Measurements from ENCODE around the gene CREBBP. TPM values are rescaled to one million over a fixed set of nuclear protein-coding genes. Genes with fewer than 3 reads are reported as not detected.

Gene CREBBP
- total and polyA plus RNA-seq, 2 experiments from 2014 or later = 24.4 to 33.8 TPM

DNA sequence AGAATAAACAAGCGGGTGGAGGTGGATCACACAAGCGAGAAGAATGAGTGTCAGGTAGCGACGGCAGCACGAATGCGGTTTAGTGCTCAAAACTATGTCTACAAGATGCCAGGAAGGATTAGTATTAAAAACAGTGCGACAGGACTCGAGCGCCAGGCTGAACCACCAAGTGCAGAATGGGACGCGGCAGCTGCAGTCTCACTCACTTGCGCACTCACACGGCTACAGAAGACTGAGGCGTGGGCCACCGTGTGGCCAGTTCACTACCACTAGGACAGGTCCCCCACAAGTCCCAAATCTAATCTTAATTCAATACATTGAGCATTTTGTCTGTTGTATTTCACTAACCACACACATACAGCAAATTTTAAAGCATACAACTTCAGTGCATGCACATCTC is 127.5 kb downstream of the CREBBP start:
- Histone ChIP-seq H3K27me3 (no peaks in the 10 kb centered on the region), H3K27ac (no peak overlapping the region), H3K9me3 (ENCODE audit: low read depth) (no peaks in the 10 kb centered on the region), H3K36me3 (peaks cover 46% of the 10 kb centered on the region), H3K4me3 (no peak overlapping the region), H3K4me1 (ENCODE audit: low read depth) (no peaks in the 10 kb centered on the region)
- TF ChIP-seq, protein P1, sequence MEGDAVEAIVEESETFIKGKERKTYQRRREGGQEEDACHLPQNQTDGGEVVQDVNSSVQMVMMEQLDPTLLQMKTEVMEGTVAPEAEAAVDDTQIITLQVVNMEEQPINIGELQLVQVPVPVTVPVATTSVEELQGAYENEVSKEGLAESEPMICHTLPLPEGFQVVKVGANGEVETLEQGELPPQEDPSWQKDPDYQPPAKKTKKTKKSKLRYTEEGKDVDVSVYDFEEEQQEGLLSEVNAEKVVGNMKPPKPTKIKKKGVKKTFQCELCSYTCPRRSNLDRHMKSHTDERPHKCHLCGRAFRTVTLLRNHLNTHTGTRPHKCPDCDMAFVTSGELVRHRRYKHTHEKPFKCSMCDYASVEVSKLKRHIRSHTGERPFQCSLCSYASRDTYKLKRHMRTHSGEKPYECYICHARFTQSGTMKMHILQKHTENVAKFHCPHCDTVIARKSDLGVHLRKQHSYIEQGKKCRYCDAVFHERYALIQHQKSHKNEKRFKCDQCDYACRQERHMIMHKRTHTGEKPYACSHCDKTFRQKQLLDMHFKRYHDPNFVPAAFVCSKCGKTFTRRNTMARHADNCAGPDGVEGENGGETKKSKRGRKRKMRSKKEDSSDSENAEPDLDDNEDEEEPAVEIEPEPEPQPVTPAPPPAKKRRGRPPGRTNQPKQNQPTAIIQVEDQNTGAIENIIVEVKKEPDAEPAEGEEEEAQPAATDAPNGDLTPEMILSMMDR (IDR thresholded peaks at IDR 0.05; ENCODE audit: low read depth, low read length) = no peak
- no peak for DNase-seq (ENCODE audit: low read depth in 1 of 2, low spot score in 1 of 2)

DNA sequence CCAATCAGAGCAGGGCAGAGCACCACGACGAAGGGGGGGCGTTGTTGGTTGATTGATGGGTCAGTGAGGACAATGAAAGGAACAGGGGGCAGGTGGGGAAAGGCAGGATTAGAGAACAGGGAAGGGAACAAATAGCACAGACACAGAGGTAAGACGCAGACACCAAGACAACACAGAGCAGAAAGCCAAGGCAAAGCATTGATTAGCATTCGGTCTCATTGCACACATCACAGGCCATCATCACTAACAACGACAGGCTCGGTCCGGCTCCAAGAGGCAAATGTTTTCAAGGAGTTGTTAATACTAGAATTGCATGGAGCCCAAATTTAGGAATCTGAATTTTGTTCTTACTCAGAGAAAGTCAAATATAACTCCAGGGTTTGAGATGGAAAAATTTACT is 128.6 kb downstream of the CREBBP start:
- H3K4me1 ChIP-seq (ENCODE audit: low read depth) = no peaks in the 10 kb centered on the region
- H3K36me3 ChIP-seq = peaks cover 41% of the 10 kb centered on the region

DNA sequence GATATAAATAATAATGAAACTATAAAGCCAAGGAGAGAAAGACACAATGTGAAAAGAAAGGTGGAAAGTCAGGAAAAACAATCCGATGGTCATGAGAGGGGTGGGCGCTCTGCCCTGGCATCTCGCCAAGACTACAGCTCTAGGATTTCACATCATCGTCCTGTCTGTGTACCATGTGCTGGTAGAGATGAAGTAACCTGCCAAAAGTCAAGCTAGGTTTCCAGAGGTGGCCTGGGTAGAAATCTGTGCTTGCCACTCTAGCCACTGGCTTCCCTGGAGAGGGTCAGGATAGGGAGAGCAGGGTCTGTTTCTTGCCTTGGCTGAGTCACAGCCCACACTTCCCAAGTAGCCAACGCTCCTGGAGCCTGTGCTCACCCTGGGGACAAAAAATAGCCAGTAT is 132.2 kb downstream of the CREBBP start:
- Histone ChIP-seq H3K27ac (no peak overlapping the region), H3K4me1 (ENCODE audit: low read depth) (no peaks in the 10 kb centered on the region), H3K4me3 (no peak overlapping the region), H3K27me3 (no peaks in the 10 kb centered on the region), H3K36me3 (peaks cover 44% of the 10 kb centered on the region), H3K9me3 (ENCODE audit: low read depth) (no peaks in the 10 kb centered on the region)
- TF ChIP-seq, protein P1 (IDR thresholded peaks at IDR 0.05; ENCODE audit: low read depth, low read length) = no peak
- no peak for DNase-seq (ENCODE audit: low read depth in 1 of 2, low spot score in 1 of 2)

More for the DNA sequence above, 128.6 kb downstream of the CREBBP start:
- no peak overlapping the region for H3K4me3 ChIP-seq
- no peaks in the 10 kb centered on the region for H3K9me3 ChIP-seq (ENCODE audit: low read depth)
- TF ChIP-seq, protein P1 (IDR thresholded peaks at IDR 0.05; ENCODE audit: low read depth, low read length) = no peak
- no peaks in the 10 kb centered on the region for H3K27me3 ChIP-seq
- H3K27ac ChIP-seq = no peak overlapping the region
- DNase-seq (ENCODE audit: low read depth in 1 of 2, low spot score in 1 of 2) = no peak

DNA sequence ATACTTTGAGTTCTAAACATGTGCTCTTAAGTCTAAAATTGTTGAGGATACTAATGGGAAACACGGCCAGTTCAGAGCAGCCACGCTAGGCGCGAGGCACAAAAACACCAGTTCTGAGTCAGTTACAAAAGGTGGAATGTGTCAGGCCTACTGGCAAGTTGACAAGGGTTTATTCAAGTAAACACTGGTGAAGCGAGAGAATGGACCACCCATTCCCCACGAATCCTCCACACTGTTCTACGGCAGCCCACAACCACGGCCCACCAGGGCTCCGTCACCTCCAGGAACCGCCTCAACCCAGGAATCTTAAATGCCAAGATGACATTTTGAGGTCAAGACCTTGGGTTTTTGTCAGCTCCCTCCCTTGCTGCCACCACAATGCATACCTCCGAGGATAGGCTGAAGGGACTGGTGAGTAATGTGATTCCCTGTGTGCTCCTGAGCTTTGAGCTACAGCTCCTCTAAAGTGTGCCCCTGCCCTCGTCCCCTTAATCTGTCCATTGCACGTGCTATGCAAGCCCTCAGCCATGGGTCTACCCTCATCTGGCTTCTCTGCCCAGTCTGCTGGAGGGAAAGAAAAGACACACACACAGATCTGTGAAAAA is 134.7 kb downstream of the CREBBP start:
- no peak overlapping the region for H3K4me3 ChIP-seq
- TF ChIP-seq, protein P1 (IDR thresholded peaks at IDR 0.05; ENCODE audit: low read depth, low read length) = no peak
- H3K9me3 ChIP-seq (ENCODE audit: low read depth) = no peaks in the 10 kb centered on the region
- H3K36me3 ChIP-seq = peaks cover 57% of the 10 kb centered on the region
- DNase-seq (ENCODE audit: low read depth in 1 of 2, low spot score in 1 of 2) = peak in 1 of 2 donors; percentile 5
- peak overlapping the region; percentile 60 for H3K27ac ChIP-seq
- H3K4me1 ChIP-seq (ENCODE audit: low read depth) = no peaks in the 10 kb centered on the region
- H3K27me3 ChIP-seq = no peaks in the 10 kb centered on the region

DNA sequence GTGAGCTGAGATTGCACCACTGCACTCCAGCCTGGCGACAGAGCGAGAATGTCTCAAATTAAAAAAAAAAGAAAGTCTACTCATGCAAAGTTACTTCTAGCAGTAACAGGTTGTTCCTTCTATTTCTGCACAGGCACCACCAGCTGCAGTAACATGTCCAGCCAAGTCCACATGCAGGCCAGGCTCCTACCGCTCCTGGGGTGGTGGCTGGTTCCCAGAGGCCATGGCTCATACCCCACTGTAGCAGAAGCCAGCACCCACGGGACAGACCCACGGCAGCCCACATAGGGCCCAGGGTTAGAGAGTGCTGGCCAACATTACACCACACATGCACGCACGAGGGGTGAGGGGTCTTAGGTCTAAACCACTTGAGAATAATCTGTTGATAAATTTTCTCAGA is 136.5 kb downstream of the CREBBP start:
- Histone ChIP-seq H3K27me3 (no peaks in the 10 kb centered on the region), H3K4me1 (ENCODE audit: low read depth) (no peaks in the 10 kb centered on the region), H3K4me3 (no peak overlapping the region), H3K9me3 (ENCODE audit: low read depth) (no peaks in the 10 kb centered on the region), H3K36me3 (peaks cover 58% of the 10 kb centered on the region), H3K27ac (no peak overlapping the region)
- DNase-seq (ENCODE audit: low read depth in 1 of 2, low spot score in 1 of 2) = no peak
- TF ChIP-seq, protein P1 (IDR thresholded peaks at IDR 0.05; ENCODE audit: low read depth, low read length) = no peak
